ENCODE measurements around the gene PCDH9. TPM values are rescaled to one million over a fixed set of nuclear protein-coding genes. Genes with fewer than 3 reads are reported as not detected.

The PCDH9 gene
- total and polyA plus RNA-seq, 2 experiments from 2014 or later = 0.56 to 0.76 TPM

GRCh38 chr13:66581675-66582074 is 648.5 kb downstream of the PCDH9 start:
- H3K36me3 ChIP-seq (ENCODE audit: low read depth) = no peaks in the 10 kb centered on the region
- no peak overlapping the region for H3K9ac ChIP-seq
- H3K27me3 ChIP-seq (replicated peaks; ENCODE audit: insufficient read depth) = no peaks in the 10 kb centered on the region
- in situ Hi-C loops (cut with MboI) = no loop called here
- no peak overlapping the region for H3K4me3 ChIP-seq
- DNase-seq = no peak
- no peaks in the 10 kb centered on the region for H3K4me1 ChIP-seq (ENCODE audit: insufficient read depth)
- H3F3A ChIP-seq (ENCODE audit: insufficient read depth) = no peaks in the 10 kb centered on the region
- TF ChIP-seq EZH2phosphoT487 (IDR thresholded peaks at IDR 0.05; ENCODE audit: insufficient read depth, low read depth) (no peak), EZH2 (IDR thresholded peaks at IDR 0.05; ENCODE audit: insufficient read depth, poor library complexity, severe bottlenecking) (no peak)
- no peaks in the 10 kb centered on the region for H3K9me3 ChIP-seq (ENCODE audit: low read depth)
- H4K20me1 ChIP-seq (ENCODE audit: insufficient read depth) = no peaks in the 10 kb centered on the region
- no peak overlapping the region for H3K4me2 ChIP-seq (ENCODE audit: unreplicated experiment)
- H2AFZ ChIP-seq = no peak overlapping the region
- no peak overlapping the region for H3K27ac ChIP-seq
- no peaks in the 10 kb centered on the region for H3K79me2 ChIP-seq (ENCODE audit: insufficient read depth)
- H3K9me2 ChIP-seq (ENCODE audit: insufficient read depth) = no peaks in the 10 kb centered on the region
- 15 to 20% methylated on average over 2 of the region's 2 CpGs for WGBS, 2 experiments (ENCODE audit: low coverage in 1 of 2, low lambda C conversion rate in 2 of 2, missing lambda C conversion rate in 2 of 2)

- H3K27ac ChIP-seq = no peak overlapping the region
- in situ Hi-C loops (cut with MboI) = no loop called here
- no peak overlapping the region for H3K4me3 ChIP-seq
- DNase-seq = no peak
- H3K4me2 ChIP-seq (ENCODE audit: unreplicated experiment) = no peak overlapping the region
- WGBS, 2 experiments (ENCODE audit: low coverage in 1 of 2, low lambda C conversion rate in 2 of 2, missing lambda C conversion rate in 2 of 2) = 23% methylated on average over 2 of the region's 2 CpGs
- H2AFZ ChIP-seq = no peak overlapping the region
- no peaks in the 10 kb centered on the region for H3K79me2 ChIP-seq (ENCODE audit: insufficient read depth)
- H3F3A ChIP-seq (ENCODE audit: insufficient read depth) = no peaks in the 10 kb centered on the region
- TF ChIP-seq EZH2phosphoT487 (IDR thresholded peaks at IDR 0.05; ENCODE audit: insufficient read depth, low read depth) (no peak), EZH2 (IDR thresholded peaks at IDR 0.05; ENCODE audit: insufficient read depth, poor library complexity, severe bottlenecking) (no peak)
- H3K27me3 ChIP-seq (replicated peaks; ENCODE audit: insufficient read depth) = no peaks in the 10 kb centered on the region
- no peaks in the 10 kb centered on the region for H4K20me1 ChIP-seq (ENCODE audit: insufficient read depth)
- H3K36me3 ChIP-seq (ENCODE audit: low read depth) = no peaks in the 10 kb centered on the region
- H3K9ac ChIP-seq = no peak overlapping the region
- no peaks in the 10 kb centered on the region for H3K9me3 ChIP-seq (ENCODE audit: low read depth)
- H3K4me1 ChIP-seq (ENCODE audit: insufficient read depth) = no peaks in the 10 kb centered on the region
- no peaks in the 10 kb centered on the region for H3K9me2 ChIP-seq (ENCODE audit: insufficient read depth)
These were observed 651.8 kb downstream of the PCDH9 start for GRCh38 chr13:66578305-66578704.

DNA sequence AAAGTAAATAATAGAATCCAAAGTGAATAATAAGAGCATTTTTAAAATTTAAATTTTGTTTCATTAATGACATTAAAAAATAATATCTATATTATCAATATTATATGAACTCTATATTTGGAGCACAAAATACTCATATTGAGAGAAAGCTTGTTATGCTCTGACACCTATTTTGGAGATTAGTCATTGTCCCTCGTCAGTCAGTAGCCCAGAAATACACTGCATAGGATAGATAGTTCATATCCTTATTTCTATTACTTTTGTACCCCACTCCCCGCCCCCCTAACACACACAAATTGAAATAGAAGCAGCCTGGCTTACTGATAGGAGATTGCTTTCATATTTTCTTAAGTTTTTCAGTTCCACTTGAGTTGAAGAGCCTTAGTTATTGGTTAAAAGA is 652.8 kb downstream of the PCDH9 start:
- WGBS, 2 experiments (ENCODE audit: low coverage in 1 of 2, low lambda C conversion rate in 2 of 2, missing lambda C conversion rate in 2 of 2) = 7 to 12% methylated on average over 2 of the region's 2 CpGs
- no peaks in the 10 kb centered on the region for H3K79me2 ChIP-seq (ENCODE audit: insufficient read depth)
- no peak overlapping the region for H3K9ac ChIP-seq
- no peak overlapping the region for H2AFZ ChIP-seq
- no peak overlapping the region for H3K4me3 ChIP-seq
- no peaks in the 10 kb centered on the region for H3F3A ChIP-seq (ENCODE audit: insufficient read depth)
- DNase-seq = no peak
- H3K27ac ChIP-seq = no peak overlapping the region
- H3K27me3 ChIP-seq (replicated peaks; ENCODE audit: insufficient read depth) = no peaks in the 10 kb centered on the region
- no peak overlapping the region for H3K4me2 ChIP-seq (ENCODE audit: unreplicated experiment)
- H3K9me2 ChIP-seq (ENCODE audit: insufficient read depth) = no peaks in the 10 kb centered on the region
- TF ChIP-seq EZH2 (IDR thresholded peaks at IDR 0.05; ENCODE audit: insufficient read depth, poor library complexity, severe bottlenecking) (no peak), EZH2phosphoT487 (IDR thresholded peaks at IDR 0.05; ENCODE audit: insufficient read depth, low read depth) (no peak)
- H3K36me3 ChIP-seq (ENCODE audit: low read depth) = no peaks in the 10 kb centered on the region
- no peaks in the 10 kb centered on the region for H3K9me3 ChIP-seq (ENCODE audit: low read depth)
- H4K20me1 ChIP-seq (ENCODE audit: insufficient read depth) = no peaks in the 10 kb centered on the region
- H3K4me1 ChIP-seq (ENCODE audit: insufficient read depth) = no peaks in the 10 kb centered on the region
- in situ Hi-C loops (cut with MboI) = no loop called here

DNA sequence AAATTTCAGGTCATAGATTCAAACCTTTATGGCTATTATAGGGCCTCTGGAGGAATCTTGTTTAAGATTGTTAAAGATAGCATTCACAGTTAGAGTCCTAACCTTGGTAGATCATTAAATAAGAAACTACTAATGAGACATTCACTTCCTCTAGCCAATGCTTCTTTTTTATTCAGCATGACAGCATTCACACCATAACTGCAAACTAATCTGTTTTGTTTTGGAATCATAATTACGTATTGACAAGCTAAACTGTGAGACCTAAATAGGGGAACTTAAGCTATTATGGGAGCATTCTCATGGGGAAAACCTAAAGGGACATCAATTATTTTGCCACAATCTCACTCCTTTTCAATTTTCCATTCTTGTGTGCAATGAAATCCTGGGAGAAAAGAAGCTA is 653.8 kb downstream of the PCDH9 start:
- Histone ChIP-seq H4K20me1 (ENCODE audit: insufficient read depth) (no peaks in the 10 kb centered on the region), H3K9me3 (ENCODE audit: low read depth) (no peaks in the 10 kb centered on the region), H3K79me2 (ENCODE audit: insufficient read depth) (no peaks in the 10 kb centered on the region), H3K27me3 (replicated peaks; ENCODE audit: insufficient read depth) (no peaks in the 10 kb centered on the region), H3K4me3 (no peak overlapping the region), H3K36me3 (ENCODE audit: low read depth) (no peaks in the 10 kb centered on the region), H3F3A (ENCODE audit: insufficient read depth) (no peaks in the 10 kb centered on the region), H3K4me2 (ENCODE audit: unreplicated experiment) (no peak overlapping the region), H3K27ac (no peak overlapping the region), H3K4me1 (ENCODE audit: insufficient read depth) (no peaks in the 10 kb centered on the region), H2AFZ (no peak overlapping the region), H3K9ac (no peak overlapping the region), H3K9me2 (ENCODE audit: insufficient read depth) (no peaks in the 10 kb centered on the region)
- TF ChIP-seq EZH2phosphoT487 (IDR thresholded peaks at IDR 0.05; ENCODE audit: insufficient read depth, low read depth) (no peak), EZH2 (IDR thresholded peaks at IDR 0.05; ENCODE audit: insufficient read depth, poor library complexity, severe bottlenecking) (no peak)
- in situ Hi-C loops (cut with MboI) = no loop called here
- WGBS, 2 experiments (ENCODE audit: low coverage in 1 of 2, low lambda C conversion rate in 2 of 2, missing lambda C conversion rate in 2 of 2) = 10% methylated on average over 1 of the region's 1 CpG
- DNase-seq = no peak

GRCh38 chr13:66574606-66575005 is 655.5 kb downstream of the PCDH9 start:
- Histone ChIP-seq H3K9me3 (ENCODE audit: low read depth) (no peaks in the 10 kb centered on the region), H3K79me2 (ENCODE audit: insufficient read depth) (no peaks in the 10 kb centered on the region), H4K20me1 (ENCODE audit: insufficient read depth) (no peaks in the 10 kb centered on the region), H3K9ac (no peak overlapping the region), H3K4me3 (no peak overlapping the region), H3F3A (ENCODE audit: insufficient read depth) (no peaks in the 10 kb centered on the region), H2AFZ (no peak overlapping the region), H3K36me3 (ENCODE audit: low read depth) (no peaks in the 10 kb centered on the region), H3K27ac (no peak overlapping the region), H3K4me2 (ENCODE audit: unreplicated experiment) (no peak overlapping the region), H3K4me1 (ENCODE audit: insufficient read depth) (no peaks in the 10 kb centered on the region), H3K27me3 (replicated peaks; ENCODE audit: insufficient read depth) (no peaks in the 10 kb centered on the region), H3K9me2 (ENCODE audit: insufficient read depth) (no peaks in the 10 kb centered on the region)
- in situ Hi-C loops (cut with MboI) = no loop called here
- peak; percentile 0 for DNase-seq
- 30 to 32% methylated on average over 6 of the region's 6 CpGs for WGBS, 2 experiments (ENCODE audit: low coverage in 1 of 2, low lambda C conversion rate in 2 of 2, missing lambda C conversion rate in 2 of 2)
- TF ChIP-seq EZH2 (IDR thresholded peaks at IDR 0.05; ENCODE audit: insufficient read depth, poor library complexity, severe bottlenecking) (no peak), EZH2phosphoT487 (IDR thresholded peaks at IDR 0.05; ENCODE audit: insufficient read depth, low read depth) (no peak)
